ENCODE measurements around the gene ERGIC1.

- no peak for TF ChIP-seq EP300 (IDR thresholded peaks at IDR 0.05)
- TF ChIP-seq CTCF (IDR thresholded peaks at IDR 0.05) = no peak
Measured at GRCh38 chr5:172854971-172855370, 20.9 kb downstream of the ERGIC1 start.

Measured in ovary (tissue), 3 donors.